Myocyte (in vitro differentiated cells): Measurements from ENCODE around the gene KCNAB2. TPM values are rescaled to one million over a fixed set of nuclear protein-coding genes. Genes with fewer than 3 reads are reported as not detected.
"Not testable (repeated sequence)": the region's sequence is repeated elsewhere in the genome, so short reads cannot be mapped to it uniquely, and the experiment has no call there.

Source experiments
- DNase-seq: peaks from one replicate; pipeline ENCODE4 v3.0.0-alpha.2; 2012; ENCODE audit warnings: low read depth
- total RNA-seq: library from RNA; depleted of rRNA; stranded (reverse); fragments of >200 nt; gene quantifications from 2 replicates; pipeline ENCODE4 v1.2.3, GENCODE V29; 2014

The KCNAB2 gene
- total RNA-seq, 1 donor from 2014 or later: 1.2 TPM

DNA sequence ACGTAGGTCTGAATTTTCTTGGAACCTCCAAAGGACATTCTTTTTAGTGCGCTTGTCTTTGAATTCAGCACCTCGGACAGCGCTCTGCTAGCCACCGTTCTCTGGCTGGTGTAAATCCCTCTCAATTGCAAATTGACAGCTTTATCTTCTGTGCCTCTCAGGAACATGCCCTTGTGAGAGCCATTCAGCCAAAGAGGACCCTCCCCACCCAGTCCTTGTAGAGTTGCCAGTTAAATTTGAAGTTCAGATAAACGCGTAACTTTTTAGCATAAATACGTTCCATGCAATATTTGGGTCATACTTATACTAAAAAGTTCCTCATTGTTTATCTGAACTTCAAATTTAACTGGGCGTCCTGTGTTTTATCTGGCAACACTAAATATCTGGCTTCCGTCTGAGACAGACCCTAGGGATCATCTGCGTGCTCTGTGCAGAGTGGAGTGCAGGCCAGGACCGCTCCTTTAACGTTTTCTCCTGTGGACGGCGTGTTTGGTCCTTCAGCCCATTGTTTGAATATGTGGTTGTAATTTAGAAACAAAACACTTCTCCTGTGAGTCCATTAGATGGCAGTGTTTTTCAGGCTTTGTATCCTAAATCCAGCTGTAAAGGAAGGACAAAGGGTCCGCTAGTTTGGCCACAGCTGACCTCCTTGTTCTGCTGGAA lies 7.0 kb downstream of the KCNAB2 start:
- peak; percentile 79 for DNase-seq

DNA sequence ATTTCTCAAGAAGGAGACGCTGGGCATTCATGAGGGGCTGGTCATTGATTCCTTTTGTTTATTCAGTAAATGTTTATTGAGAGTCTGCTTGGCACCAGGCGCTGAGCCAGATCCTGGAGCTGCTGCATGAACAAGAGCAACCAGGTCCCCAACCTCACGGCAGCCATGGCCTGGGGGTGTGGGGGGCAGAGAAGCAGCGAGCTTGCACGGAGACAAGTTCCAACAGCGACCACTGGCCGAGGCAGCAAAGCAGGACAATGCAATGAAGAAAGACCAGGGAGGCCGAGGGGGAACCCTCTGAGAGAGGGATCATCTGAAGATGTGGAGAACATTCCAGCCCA lies 7.5 kb downstream of the KCNAB2 start:
- no peak for DNase-seq

DNA sequence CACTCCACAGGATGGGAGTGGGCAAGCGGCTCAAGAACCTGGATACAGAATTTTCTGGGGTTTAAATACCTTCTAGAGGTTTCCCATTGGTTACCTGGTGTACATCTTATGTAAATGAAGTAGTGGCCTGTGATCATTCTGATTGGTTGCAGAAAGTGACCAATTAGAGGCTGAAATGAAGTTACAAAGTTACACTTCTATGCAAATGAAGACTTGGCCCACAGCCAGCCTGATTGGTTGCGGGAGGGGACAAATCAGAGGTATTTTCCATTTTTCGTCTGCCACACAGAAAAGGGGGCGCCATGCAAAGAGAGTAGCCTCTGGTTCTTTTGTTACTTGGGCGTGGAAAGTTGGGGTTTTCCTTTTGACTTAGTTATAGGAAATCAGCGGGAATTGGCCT lies 8.9 kb downstream of the KCNAB2 start:
- no peak for DNase-seq

DNA sequence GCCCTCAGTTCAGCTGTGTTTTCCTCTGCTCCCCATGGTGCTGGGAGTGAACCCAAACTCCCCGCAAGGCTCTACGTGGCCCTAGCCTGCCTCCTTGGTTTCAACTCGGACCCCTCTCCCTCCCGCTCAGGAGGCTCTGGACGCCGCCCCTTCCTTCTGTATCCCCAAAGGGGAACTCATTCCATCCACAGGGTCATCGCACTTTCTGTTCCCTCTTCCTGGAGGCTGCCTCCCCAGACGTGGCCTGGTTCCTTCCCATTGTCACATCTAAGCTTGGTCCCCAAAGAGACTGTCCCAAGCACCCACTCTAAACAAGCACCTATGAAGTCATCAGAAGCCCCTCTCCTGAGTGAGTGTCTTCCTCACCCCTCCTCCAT lies 10.9 kb downstream of the KCNAB2 start:
- DNase-seq: no peak

DNA sequence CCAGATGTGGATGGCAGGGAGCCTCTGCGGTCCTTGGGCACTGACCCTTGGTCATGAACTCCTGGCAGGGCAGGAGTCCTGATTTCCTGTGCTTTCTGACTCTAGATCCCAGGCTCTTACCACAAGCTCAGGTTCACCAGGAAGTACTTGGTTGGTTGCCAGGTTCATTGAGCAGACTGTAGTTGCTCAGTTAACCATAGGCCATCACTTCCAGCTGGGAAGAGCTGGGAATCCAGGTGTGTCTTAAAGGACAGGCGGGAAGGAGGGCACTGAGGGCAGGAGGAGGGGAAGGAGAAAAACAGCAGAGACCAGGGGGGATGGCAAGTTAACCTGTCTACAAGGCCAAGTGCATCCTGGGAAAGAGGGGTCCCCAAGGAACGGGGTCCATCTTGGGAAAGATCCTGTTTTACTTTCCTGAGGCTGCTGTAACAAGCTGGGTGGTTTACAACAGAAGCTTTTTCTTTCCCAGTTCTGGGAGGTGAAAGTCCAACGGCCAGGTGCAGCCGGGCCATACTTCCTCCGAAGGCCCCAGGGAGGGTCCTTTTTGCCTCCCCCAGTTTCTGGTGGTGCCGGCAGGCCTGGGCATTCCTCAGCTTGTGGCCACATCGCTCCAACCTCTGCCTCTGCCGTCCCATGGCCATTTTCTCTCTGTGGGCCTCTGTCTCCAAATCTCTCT lies 11.6 kb downstream of the KCNAB2 start:
- no peak for DNase-seq

DNA sequence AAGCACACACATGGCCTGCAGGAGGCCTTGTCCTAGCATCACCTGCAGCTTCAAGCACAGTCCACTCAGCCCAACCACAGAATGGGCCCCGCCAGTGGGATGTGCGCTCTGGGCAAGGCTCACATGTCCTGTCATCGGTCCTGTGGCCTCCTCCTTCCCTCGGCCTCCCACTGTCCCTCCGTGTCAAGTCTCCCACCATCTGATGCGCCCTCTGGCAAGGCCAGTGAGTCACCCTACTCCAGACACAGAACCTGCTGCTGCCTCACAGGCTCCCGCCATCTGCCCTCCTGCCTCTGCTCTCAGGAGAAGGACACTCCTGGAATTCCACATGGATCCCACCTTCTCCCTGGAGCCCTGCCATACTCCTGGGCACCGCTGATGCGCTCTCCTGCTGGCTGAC lies 14.2 kb downstream of the KCNAB2 start:
- DNase-seq: no peak

DNA sequence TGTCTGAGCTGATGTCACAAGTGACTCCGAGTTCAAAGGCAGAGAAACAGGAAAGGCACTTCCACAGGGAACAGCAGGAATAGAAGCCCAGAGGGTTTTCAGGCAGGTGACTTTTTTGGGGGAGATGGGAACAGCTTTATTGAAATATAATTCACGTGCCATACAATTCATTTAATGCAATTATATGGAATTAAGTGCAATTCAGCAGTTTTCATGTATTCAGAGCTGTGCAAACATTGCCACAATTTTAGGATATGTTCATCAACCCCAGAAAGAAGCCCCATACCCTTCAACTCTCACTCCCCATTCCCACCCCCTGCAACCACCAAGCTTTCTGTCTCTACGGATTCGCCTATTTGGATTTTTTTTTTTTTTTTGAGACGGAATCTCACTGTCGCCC lies 17.0 kb downstream of the KCNAB2 start:
- no peak for DNase-seq

DNA sequence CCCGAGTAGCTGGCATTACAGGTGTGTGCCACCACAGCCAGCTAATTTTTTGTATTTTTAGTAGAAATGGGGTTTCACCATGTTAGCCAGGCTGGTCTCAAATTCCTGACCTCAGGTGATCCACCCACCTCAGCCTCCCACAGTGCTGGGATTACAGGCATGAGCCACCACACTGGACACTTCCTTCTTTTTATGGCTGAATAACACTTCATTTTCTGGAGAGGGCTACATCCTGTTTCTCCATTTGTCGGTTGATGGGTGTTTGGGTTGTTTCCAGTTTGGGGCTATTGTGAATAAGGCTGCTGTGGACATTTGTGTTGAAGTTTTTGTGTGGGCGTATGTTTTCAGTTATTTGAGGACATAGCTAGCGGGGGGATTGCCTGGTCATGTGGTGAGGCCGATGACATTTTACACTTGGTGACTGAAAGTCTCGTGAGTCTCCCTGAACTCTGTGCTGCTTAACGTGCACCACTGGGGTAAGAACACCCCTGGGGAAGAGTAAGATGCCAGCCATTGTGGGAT lies 17.9 kb downstream of the KCNAB2 start:
- DNase-seq: not testable (repeated sequence)

DNA sequence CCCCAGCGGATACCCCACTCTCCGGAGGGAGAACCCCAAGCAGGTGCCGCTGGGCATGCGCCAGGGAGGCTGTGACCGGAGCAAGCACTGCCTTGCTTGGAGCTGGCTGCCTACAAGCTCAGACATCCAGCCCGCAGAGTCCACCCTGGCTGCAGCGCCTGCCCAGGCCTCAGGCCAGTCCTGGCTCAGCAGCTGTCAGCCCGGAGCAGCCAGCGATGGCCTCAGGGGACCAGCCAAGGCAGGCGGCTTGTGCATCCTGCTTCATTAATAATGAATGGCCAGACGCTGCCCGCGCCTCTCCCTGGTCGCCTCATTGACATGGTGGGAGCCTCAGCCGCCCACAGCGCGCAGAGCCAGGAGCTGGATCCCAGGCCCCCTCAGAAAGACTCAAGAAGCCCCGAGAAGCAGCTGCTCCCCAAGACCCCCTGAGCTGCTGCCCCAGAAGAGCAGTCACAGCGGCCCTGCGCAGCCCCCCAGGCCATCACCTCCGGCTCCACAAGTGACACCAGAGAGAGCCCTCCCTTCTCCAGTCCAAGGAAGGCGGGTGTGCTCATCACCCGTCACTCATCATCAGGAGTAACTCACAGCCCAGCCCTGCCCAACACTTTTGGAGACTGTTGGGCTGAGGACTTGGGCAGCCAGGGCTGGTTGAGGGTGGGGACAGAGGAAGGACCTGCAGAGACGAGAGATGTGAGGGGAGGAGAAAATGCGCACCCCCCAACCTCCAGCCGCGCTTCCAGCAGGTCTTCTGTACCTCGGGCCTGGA lies 19.6 kb downstream of the KCNAB2 start:
- DNase-seq: peak; percentile 79

DNA sequence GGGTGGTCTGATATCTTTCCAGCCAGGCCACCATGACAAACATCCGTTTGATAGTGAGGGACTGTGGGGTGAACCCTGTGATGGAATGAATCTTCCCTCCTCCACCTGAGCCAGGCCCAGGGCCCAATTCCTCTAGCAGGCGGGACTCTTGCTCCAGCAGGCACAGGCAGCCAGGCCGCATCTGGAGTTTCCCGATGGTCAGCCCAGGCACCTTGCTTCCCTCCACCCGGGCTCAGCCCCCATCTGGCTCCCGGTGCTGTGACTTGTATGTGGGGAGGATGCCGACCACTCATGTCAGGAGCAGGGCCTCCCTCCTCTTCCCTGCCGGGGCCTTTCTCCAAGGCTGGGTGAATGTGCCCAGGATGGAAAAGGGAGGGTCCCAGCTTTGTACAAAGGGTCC lies 21.0 kb downstream of the KCNAB2 start:
- no peak for DNase-seq

DNA sequence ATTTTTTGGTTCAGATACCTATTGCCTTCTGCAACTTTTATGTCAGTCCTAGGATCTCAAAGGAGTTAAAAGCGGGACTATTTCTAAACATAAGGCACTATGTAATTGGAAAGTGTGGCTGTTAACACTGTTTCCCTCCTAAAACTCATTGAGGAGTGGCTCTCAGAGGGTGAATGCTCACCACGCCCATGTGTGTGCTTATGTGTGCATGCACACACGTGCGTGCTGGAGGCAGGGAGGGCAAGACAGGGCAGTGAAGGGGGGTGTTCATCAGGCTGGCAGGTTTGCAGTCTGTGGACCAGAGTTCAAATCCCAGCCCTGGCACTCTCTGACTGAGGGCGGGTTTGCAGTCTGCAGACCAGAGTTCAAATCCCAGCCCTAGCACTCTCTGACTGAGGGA lies 22.4 kb downstream of the KCNAB2 start:
- no peak for DNase-seq

DNA sequence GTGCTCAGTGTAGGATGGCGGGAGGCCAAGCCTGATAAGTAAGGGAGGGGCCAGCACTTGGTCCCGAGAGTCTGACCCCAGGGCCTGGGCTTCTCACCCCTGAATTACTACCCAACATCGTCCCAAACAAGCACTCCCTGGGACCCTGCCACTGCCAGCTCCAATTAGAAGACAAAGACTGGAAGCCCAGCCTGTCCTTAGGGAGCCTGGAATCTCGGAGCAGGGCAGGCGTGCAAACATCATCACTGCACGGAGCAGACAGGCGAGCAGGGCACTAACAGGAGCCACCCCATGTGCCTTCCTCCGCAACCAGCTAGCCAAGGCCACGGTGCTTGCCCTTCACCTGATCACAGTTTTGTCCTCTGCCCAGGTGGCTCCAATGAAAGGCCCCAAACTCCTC lies 23.2 kb downstream of the KCNAB2 start:
- no peak for DNase-seq

DNA sequence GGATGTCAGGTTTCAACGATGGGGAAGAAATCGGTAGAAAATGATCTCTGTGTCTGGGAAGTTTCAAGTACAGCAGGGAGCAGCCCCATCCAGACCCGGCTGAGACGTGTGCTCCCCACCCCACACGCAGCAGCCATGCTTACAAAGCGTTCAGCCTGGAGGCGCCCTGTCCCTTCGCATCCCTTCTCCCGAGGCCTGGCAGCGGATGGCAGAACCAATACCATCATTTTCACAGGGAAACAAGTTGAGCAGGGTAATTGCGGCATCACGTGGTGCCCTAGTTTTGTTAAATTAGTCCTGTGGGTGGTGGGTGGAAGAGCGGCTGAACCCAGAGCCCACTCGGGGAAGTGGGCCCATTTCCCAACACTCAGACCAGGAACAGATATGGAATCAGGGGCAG lies 23.9 kb downstream of the KCNAB2 start:
- no peak for DNase-seq

DNA sequence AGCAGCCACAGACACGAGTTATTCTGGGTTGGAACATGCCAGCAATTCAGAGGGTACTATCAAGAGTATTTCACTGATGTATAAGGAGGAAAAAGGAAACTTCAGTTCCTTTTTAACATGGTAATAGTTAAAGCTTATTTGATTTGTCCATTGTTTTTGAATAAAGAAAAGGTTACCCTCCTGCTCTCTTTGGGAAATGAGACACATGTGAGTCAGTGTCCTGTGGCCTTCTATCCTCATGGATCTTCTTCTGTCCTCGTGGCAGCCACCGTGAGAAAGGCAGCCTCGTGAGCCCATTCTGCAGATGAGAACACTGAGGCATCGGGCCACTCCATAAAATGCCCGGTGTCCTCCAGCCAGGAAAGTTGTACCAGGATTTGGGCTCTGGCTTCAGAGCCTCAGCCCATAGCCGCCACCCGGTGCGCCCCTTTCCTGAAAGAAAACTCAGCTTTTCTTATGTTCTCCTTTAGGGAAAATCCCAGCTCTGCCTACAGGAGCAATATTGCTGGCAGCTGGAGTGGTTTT lies 24.8 kb downstream of the KCNAB2 start:
- DNase-seq: no peak

DNA sequence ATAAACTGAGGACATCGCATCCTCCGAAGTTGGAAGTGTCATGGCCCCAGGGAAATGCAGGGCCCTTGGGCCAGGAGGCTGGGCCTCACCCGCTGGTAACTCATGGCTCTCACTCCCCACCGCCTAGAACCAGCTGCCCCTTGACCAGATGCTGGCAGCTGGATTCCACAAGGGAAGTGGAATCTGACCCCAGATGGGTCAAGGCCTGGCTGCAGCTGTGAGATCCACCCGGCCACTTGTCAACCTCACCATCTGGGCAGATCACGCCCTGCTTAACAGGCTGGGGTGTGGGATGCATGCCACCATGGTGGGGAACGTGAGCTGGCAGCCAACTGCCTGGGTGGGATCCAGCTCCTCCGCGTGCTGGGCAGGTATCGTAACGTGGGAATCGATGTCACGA lies 25.5 kb downstream of the KCNAB2 start:
- DNase-seq: peak; percentile 65

DNA sequence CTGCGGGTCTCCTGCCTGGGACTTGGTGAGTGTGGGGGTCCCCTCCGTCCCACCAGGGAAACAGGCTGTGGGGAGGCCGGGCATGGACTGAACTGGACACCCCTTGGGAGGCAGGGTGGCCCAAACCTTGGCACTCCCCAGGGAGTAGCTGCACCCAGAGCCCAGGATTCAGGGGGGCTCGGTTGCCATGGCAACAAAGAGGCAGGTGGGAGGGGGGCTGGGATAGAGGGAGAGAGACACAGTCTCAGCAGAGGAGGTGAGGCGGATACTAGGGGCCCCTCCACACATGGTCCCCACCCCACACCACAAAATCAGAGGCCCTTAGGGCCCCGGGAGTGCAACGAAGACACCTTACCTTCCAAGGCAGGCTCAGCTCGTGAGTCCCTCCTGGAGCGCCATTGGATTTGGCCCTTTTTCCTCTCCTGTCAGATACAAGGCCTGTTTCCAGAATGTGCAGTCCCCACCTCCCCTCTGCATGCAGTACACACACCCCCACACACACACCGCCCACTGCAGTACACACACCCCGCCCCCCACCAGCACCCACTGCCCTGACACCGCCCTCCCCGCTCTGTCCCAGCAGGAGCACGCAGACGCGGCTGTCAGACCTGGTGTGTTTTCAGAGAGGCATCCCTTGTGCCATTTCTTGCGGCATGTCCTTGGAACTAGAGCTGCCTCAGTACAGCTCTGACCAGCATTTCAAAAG lies 27.2 kb downstream of the KCNAB2 start:
- DNase-seq: no peak

DNA sequence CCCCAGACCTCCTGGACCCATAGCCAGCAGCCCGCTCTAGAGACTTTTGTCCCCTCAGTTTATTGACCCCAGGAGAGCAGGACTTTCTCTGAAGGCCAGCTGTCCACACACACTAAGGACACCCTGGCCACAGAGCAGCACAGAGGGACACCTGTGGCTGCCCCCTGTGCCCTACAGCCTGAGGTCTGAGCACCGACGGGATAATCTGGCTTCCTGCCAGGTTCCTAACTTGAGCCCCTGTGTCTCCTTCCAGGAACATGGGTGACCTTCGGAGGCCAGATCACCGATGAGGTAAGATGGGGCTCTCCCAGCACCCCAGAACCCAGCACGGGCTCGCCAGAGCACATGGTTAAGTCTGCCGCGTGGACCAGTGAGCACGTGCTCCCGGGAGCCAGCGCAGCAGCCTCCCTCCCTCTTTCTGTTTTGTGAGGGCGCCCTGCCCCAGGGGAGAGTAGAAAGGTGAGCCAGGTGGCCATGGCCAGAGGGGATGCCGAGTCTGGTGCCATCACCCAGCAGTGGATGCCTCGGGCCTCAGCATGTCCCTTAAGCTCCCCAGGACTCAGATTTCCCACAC lies 27.9 kb downstream of the KCNAB2 start:
- no peak for DNase-seq

DNA sequence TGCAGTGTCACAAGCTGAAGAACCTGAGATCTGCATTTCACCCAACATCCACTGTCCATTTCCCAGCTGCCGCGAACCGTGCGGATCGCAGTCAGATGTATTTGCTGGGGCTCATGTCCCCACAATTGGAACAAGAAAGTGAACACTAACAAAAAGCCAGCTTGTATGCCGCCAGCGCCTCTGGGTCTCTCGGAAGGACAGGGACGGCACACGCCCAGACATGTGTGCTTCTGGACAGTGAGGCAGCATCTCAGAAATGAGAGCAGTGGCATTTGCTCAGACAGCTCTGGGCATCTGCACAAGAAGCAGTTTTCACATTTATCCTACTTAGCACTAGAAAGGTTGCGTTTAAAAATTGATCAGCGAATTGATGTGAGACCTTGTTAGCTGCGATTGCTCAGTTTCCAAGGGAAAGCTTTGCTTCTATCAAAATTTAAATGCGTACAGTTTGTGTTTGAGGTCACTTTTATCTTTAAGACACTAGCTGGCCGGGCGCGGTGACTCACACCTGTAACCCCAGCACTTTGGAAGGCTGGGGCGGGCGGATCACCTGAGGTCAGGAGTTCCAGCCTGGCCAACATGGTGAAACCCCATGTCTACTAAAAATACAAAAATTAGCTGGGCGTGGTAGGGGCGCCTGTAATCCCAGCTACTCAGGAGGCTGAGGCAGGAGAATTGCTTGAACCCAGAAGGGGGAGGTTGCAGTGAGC lies 28.7 kb downstream of the KCNAB2 start:
- DNase-seq: no peak

DNA sequence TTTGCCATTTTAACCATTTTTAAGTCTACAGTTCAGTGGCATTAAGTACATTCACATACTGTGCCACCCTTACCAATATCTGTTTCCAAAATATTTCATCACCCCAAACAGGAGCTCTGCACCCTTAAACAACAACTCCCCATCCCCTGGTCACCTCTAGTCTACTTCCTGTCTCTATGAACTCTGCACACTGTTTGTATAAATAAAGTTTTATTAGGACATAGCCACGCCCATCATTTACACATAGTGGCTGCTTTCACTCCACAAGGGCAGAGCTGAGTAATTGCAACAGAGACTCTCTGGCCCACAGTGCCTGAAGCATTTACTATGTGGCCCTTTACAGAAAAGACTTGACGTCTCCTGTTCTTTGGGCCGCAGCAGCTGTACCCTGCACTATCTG lies 30.1 kb downstream of the KCNAB2 start:
- no peak for DNase-seq

DNA sequence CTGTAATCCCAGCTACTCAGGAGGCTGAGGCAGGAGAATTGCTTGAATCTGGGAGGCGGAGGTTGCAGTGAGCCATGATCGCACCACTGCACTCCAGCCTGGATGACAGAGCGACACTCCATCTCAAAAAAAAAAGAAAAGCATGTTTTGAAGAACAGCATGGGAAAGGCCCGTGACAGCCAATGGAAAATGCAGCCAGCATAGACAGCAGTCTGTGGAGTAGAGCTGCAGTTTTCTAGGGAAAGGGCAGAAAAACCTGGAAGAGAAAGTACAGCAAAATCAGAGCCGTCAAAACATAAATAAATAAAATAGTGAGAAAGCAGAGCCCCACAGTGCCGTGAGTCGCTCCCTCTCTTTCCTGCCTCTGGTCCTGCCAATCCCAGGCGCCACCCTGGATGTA lies 31.4 kb downstream of the KCNAB2 start:
- not testable (repeated sequence) for DNase-seq

DNA sequence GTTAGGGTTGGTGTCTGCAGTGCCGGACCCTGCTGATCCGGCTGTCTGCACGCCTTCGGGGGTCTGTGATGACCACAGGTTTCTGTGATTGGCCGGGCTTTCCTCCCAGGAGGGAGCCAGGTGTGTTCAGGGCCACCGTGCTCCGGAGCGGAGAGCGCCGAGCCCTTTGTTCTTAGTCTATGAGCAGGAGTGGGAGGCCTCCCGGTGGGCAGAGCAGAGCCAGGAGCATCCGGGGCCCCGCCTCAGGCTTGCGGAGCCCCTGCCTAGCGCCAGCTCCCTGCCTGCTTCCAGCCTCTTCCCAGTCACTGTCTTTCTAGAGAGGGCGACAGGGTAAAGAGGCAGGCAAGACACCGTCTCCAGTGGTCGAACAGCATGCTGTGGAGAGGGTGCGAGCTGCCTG lies 31.8 kb downstream of the KCNAB2 start:
- DNase-seq: no peak
